A549 (cell line): ENCODE results near the gene FBXO28. TPM values are rescaled to one million over a fixed set of nuclear protein-coding genes. Genes with fewer than 3 reads are reported as not detected.

ENCODE experiments used
- ATAC-seq, 2 experiments: fragments of 200-7000 bp in 1 of 2; fragments of >200 bp in 1 of 2; cut with Nextera tagmentation in 1 of 2; cut with Tn5 transposase in 1 of 2; 3 replicates each; pipeline versions ENCODE4 v1.8.0 to v1.9.1; 2018 to 2020; ENCODE audit warnings: mild to moderate bottlenecking in 1 of 2, moderate library complexity in 1 of 2
- CTCF ChIA-PET: fragments of 300-600 bp; sonication (Branson Sonifier 250); formaldehyde crosslinking; extraction: SDS; loops from one replicate; lab custom pipeline; 2021; ENCODE audit warnings: antibody characterized with exemption, inconsistent platforms; lab: Yijun Ruan, JAX
- POLR2A ChIA-PET: fragments of 350-600 bp; formaldehyde crosslinking; extraction: SDS; loops from one replicate; lab custom pipeline; 2021; ENCODE audit warnings: antibody characterized with exemption, inconsistent platforms; lab: Yijun Ruan, JAX
- DNase-seq, 2 experiments: peaks; one replicate each; pipeline versions ENCODE4 v3.0.0 to v3.0.0-alpha.2; 2011 to 2016; ENCODE audit warnings: low read depth in 1 of 2, low spot score in 1 of 2
- FAIRE-seq: peaks from 2 replicates; lab custom pipeline; 2011; peaks lifted over from hg19 to GRCh38; lab: Jason Lieb, UNC
- H3K27ac ChIP-seq, 2 experiments: fragments of >200 bp; sonication (Bioruptor Twin); formaldehyde crosslinking; 3 replicates each; pipeline ENCODE4 v1.5.1; 2016 to 2017
- H3K4me1 ChIP-seq: fragments of >200 bp; sonication (Bioruptor Twin); formaldehyde crosslinking; 3 replicates; pipeline ENCODE4 v1.6.1; 2016
- H3K4me2 ChIP-seq: fragments of >200 bp; sonication (Bioruptor Twin); formaldehyde crosslinking; 3 replicates; pipeline ENCODE4 v1.6.1; 2016
- H3K4me3 ChIP-seq: fragments of >200 bp; sonication (Bioruptor Twin); formaldehyde crosslinking; 3 replicates; pipeline ENCODE4 v1.5.1; 2016
- H3K9me3 ChIP-seq: fragments of >200 bp; sonication (Bioruptor Twin); formaldehyde crosslinking; 3 replicates; pipeline ENCODE4 v1.6.1; 2016
- BCL3 ChIP-seq: fragments of >200 bp; sonication (Bioruptor Twin); formaldehyde crosslinking; IDR thresholded peaks from 3 replicates; pipeline ENCODE4 v1.6.1; 2016
- CBX2 ChIP-seq: fragments of 200-600 bp; sonication (generic); IDR thresholded peaks from 2 replicates; pipeline ENCODE4 v1.6.1; 2016; ENCODE audit warnings: low read depth, mild to moderate bottlenecking, borderline replicate concordance
- CTCF ChIP-seq: fragments of >200 bp; sonication (Bioruptor Twin); formaldehyde crosslinking; IDR thresholded peaks from 3 replicates; pipeline ENCODE4 v1.5.1; 2016
- E2F6 ChIP-seq: IDR thresholded peaks from 2 replicates; pipeline ENCODE4 v1.6.1; 2012; ENCODE audit warnings: low read depth, borderline replicate concordance
- EHMT2 ChIP-seq: fragments of 200-600 bp; sonication (generic); IDR thresholded peaks from 2 replicates; pipeline ENCODE4 v1.6.1; 2016; ENCODE audit warnings: antibody characterized with exemption, low read depth, mild to moderate bottlenecking, moderate library complexity
- ELK1 ChIP-seq: fragments of 150-350 bp; IDR thresholded peaks from 2 replicates; pipeline ENCODE4 v1.6.1; 2014; ENCODE audit warnings: low read depth, mild to moderate bottlenecking, low read length
- GATA3 ChIP-seq: IDR thresholded peaks from 2 replicates; pipeline ENCODE4 v1.6.1; 2012; ENCODE audit warnings: borderline replicate concordance
- HDAC2 ChIP-seq: fragments of 200-600 bp; sonication (generic); IDR thresholded peaks from 2 replicates; pipeline ENCODE4 v1.6.1; 2016
- HES2 ChIP-seq: fragments of >200 bp; sonication (Bioruptor Twin); formaldehyde crosslinking; IDR thresholded peaks from 2 replicates; pipeline ENCODE4 v1.6.1; 2016
- HEYL ChIP-seq: fragments of 250-450 bp; sonication (Bioruptor Pico); IDR thresholded peaks from 2 replicates; pipeline ENCODE4 v1.8.0; 2021; ENCODE audit warnings: mild to moderate bottlenecking, moderate library complexity
- HMGXB4 ChIP-seq: fragments of 250-450 bp; sonication (Bioruptor Pico); IDR thresholded peaks from 2 replicates; pipeline ENCODE4 v1.5.0; 2021; ENCODE audit warnings: mild to moderate bottlenecking, moderate library complexity, borderline replicate concordance
- HOXB13 ChIP-seq: fragments of 250-450 bp; sonication (Bioruptor Pico); IDR thresholded peaks from 2 replicates; pipeline ENCODE4 v1.5.0; 2020; ENCODE audit warnings: low read depth, mild to moderate bottlenecking, moderate library complexity
- HOXB5 ChIP-seq: fragments of 250-450 bp; sonication (Bioruptor Pico); IDR thresholded peaks from 2 replicates; pipeline ENCODE4 v1.5.0; 2020; ENCODE audit warnings: mild to moderate bottlenecking, moderate library complexity
- JUNB ChIP-seq: fragments of >200 bp; sonication (Bioruptor Twin); formaldehyde crosslinking; IDR thresholded peaks from 2 replicates; pipeline ENCODE4 v1.6.1; 2016
- KDM5A ChIP-seq: fragments of 200-600 bp; sonication (generic); IDR thresholded peaks from 2 replicates; pipeline ENCODE4 v1.6.1; 2016; ENCODE audit warnings: antibody characterized with exemption, mild to moderate bottlenecking
- MAX ChIP-seq: IDR thresholded peaks from 2 replicates; pipeline ENCODE4 v1.6.1; 2012
- NFE2L2 ChIP-seq: fragments of 150-350 bp; conservative IDR thresholded peaks from 2 replicates; pipeline ENCODE4 v1.6.1; 2014; ENCODE audit warnings: low read length
- NPAS2 ChIP-seq: fragments of 250-450 bp; sonication (Bioruptor Pico); IDR thresholded peaks from 2 replicates; pipeline ENCODE4 v1.8.0; 2022; ENCODE audit warnings: mild to moderate bottlenecking, moderate library complexity, borderline replicate concordance
- NR3C1 ChIP-seq: fragments of >200 bp; sonication (Bioruptor Twin); formaldehyde crosslinking; IDR thresholded peaks from 3 replicates; pipeline ENCODE4 v1.6.1; 2017
- PHF8 ChIP-seq: fragments of 200-600 bp; sonication (generic); IDR thresholded peaks from 2 replicates; pipeline ENCODE4 v1.6.1; 2016; ENCODE audit warnings: low read depth, mild to moderate bottlenecking, antibody characterized with exemption, moderate library complexity, borderline replicate concordance
- RARB ChIP-seq: fragments of 250-450 bp; sonication (Bioruptor Pico); IDR thresholded peaks from 2 replicates; pipeline ENCODE4 v1.8.0; 2021; ENCODE audit warnings: mild to moderate bottlenecking, moderate library complexity
- RCOR1 ChIP-seq: fragments of 150-350 bp; IDR thresholded peaks from 2 replicates; pipeline ENCODE4 v1.6.1; 2014; ENCODE audit warnings: antibody characterized with exemption, low read length, low read depth
- REST ChIP-seq: fragments of 200-600 bp; sonication (generic); IDR thresholded peaks from 2 replicates; pipeline ENCODE4 v1.6.1; 2016; ENCODE audit warnings: antibody characterized with exemption, mild to moderate bottlenecking, moderate library complexity
- RFX5 ChIP-seq: fragments of 450-650 bp; IDR thresholded peaks from 2 replicates; pipeline ENCODE4 v1.7.1; 2014; ENCODE audit warnings: antibody characterized with exemption, mild to moderate bottlenecking, moderate library complexity
- RNF2 ChIP-seq: fragments of 200-600 bp; sonication (generic); IDR thresholded peaks from 2 replicates; pipeline ENCODE4 v1.6.1; 2016; ENCODE audit warnings: low read depth, mild to moderate bottlenecking, antibody characterized with exemption, moderate library complexity, borderline replicate concordance
- SREBF2 ChIP-seq: fragments of 450-650 bp; IDR thresholded peaks from 2 replicates; pipeline ENCODE4 v1.6.1; 2014; ENCODE audit warnings: mild to moderate bottlenecking, moderate library complexity
- WGBS: methylation state at CpG from one replicate; pipeline ENCODE4 v1.1.6; 2017; ENCODE audit errors: missing lambda C conversion rate; 5-methylcytosine and 5-hydroxymethylcytosine counted together
- polyA plus RNA-seq, 4 experiments: library from polyadenylated mRNA; depleted of rRNA in 3 of 4; stranded (reverse); fragments of >200 nt; fragmentation: RNase III in 1 of 4; extraction: RNeasy Plus Mini Kit Qiagen cat#74134 plus additional on column Dnase treatment in 1 of 4; gene quantifications; 2 replicates in 3 of 4; 3 replicates in 1 of 4; pipeline ENCODE4 v1.2.3, GENCODE V29; 2011 to 2017

Gene FBXO28
- polyA plus RNA-seq, 2 of the 4 experiments (the other 2 are of a cell fraction): 19.1 to 31.5 TPM

GRCh38 chr1:224096773-224097172 lies 17.1 kb upstream of the FBXO28 start:
- Histone ChIP-seq H3K4me1 (no peaks in the 10 kb centered on the region), H3K9me3 (no peaks in the 10 kb centered on the region), H3K4me3 (no peak overlapping the region), H3K4me2 (no peak overlapping the region), H3K27ac (no peak overlapping the region)
- no peak for TF ChIP-seq NPAS2 (CRISPR knock-in tag)
- TF ChIP-seq RFX5: no peak
- TF ChIP-seq HOXB13 (CRISPR knock-in tag): no peak
- no peak for TF ChIP-seq HES2
- TF ChIP-seq NFE2L2: no peak
- no peak for TF ChIP-seq RCOR1
- no peak for TF ChIP-seq MAX
- no peak for TF ChIP-seq GATA3
- no peak for TF ChIP-seq HOXB5
- TF ChIP-seq BCL3: no peak
- TF ChIP-seq HEYL: no peak
- TF ChIP-seq CBX2: no peak
- TF ChIP-seq ELK1: no peak
- no peak for TF ChIP-seq RNF2
- no peak for TF ChIP-seq HMGXB4 (CRISPR knock-in tag)
- TF ChIP-seq EHMT2: no peak
- FAIRE-seq (no peak), ATAC-seq (no peak), DNase-seq (no peak)
- ChIA-PET POLR2A (no interaction called here), CTCF (no interaction called here)
- WGBS: 95% methylated on average over 1 of the region's 1 CpG

GRCh38 chr1:224098007-224098406 lies 15.9 kb upstream of the FBXO28 start:
- 69% methylated on average over 4 of the region's 4 CpGs for WGBS
- CTCF ChIA-PET: no interaction called here
- no peak for ATAC-seq
- TF ChIP-seq REST (no peak), JUNB (no peak), CTCF (no peak), E2F6 (no peak), KDM5A (no peak), SREBF2 (no peak), NFE2L2 (no peak), HDAC2 (no peak), ELK1 (no peak), GATA3 (no peak), RARB (CRISPR knock-in tag) (no peak), PHF8 (no peak), NR3C1 (no peak), HOXB5 (no peak)

More at GRCh38 chr1:224098007-224098406, 15.9 kb upstream of the FBXO28 start:
- DNase-seq (no peak), FAIRE-seq (no peak)
- H3K4me1 ChIP-seq: no peaks in the 10 kb centered on the region
- H3K27ac ChIP-seq: no peak overlapping the region
- H3K4me3 ChIP-seq: no peak overlapping the region
- POLR2A ChIA-PET: no interaction called here
- H3K4me2 ChIP-seq: no peak overlapping the region
- H3K9me3 ChIP-seq: no peaks in the 10 kb centered on the region
